ACHN (cell line): ENCODE measurements around the gene DMD.

Experiments used
- DNase-seq: peaks from one replicate; pipeline ENCODE4 v3.0.0-alpha.2; 2015
- in situ Hi-C: cut with HindIII; loops from 2 replicates; pipeline ENCODE4 v1.10.0; 2017; ENCODE audit warnings: low sequenced_read_pairs, low pct_ligation_motif_present, low pct_unique_long_range_greater_than_20kb

DMD gene

GRCh38 chrX:32472364-32472763 is 739.0 kb downstream of the DMD start:
- DNase-seq, result no peak
- in situ Hi-C loops, result no loop called here

DNA sequence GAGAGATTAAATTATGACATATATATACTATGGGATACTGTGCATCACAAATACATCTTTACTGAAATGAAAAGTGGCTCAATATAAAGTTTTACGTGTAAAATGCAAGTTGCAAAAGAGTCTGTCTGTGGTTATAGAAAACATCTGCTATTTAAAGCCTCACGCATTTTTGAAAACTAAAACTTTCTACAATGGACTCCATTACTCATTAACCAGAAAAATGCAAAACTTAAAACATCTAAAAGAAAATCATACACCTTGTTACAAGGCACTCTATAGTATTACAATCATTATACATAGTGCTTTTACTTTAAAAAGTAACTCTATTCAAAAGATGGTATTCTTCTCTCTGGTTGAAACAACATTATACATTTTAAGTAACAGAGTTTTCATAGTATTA is 755.6 kb downstream of the DMD start:
- in situ Hi-C loops, result no loop called here
- DNase-seq, result no peak

DNA sequence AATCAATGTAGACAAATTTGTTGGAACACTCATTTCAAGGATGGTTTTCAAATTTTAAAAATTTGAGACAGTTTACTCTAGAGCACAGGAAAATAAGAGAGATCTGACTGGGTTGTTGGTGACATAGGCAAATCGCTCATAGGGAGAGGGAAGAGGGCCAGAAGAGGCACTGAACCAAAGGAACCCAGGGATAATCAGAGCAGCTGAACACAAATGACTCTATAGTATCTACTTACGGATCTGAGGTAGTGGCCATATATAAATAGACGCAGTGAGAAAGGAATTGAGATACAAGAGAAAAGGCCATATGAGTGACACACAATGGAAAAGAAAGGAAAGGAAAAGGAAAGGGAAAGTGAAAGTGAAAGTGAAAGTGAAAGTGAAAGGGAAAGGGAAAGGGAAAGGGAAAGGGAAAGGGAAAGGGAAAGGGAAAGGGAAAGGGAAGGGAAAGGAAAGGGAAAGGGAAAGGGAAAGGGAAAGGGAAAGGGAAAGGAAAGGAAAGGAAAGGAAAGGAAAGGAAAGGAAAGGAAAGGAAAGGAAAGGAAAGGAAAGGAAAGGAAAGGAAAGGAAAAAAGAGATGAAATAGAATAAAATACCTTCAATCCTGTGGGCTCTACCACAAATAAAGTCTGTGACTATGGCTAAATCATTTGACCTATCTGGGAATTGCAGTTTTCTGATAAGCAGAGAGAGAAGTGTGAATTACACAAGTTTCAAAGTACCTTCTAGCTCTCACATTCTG is 759.2 kb downstream of the DMD start:
- DNase-seq, result no peak
- in situ Hi-C loops, result no loop called here

DNA sequence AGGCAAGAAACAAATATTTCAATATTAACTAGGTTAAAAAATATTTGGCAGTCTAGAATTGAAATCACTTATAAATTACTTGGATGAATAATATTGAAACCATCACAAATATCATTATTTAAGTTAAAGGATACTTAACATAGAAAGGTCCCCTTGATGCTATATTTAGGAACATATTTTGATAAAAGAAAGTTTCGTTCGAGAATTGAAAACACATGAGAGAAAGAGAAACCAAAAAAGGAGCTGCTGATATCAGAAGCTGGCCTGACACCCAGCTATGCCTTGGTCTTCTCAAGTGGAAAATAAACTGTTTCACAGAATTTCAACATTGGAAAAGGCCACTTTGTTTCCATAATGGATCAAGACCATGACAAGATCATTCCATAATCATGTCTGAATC is 762.4 kb downstream of the DMD start:
- in situ Hi-C loops, result no loop called here
- no peak for DNase-seq

DNA sequence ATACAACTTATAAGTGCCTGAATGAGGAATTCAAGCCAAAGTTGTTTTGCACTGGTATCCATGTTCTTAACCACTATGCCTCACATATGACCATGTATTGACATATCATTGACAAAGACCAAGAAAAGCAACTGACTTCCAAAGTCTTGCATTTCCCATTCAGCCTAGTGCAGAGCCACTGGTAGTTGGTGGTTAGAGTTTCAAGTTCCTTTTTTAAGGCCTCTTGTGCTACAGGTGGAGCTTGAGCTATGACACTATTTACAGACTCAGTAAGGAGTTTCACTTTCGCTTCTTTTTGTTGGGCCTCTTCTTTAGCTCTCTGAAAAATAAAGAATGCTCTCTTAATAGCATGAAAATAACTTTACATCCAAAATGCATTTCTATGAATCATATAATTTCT is 763.0 kb downstream of the DMD start:
- in situ Hi-C loops, result no loop called here
- peak; percentile 14 for DNase-seq

DNA sequence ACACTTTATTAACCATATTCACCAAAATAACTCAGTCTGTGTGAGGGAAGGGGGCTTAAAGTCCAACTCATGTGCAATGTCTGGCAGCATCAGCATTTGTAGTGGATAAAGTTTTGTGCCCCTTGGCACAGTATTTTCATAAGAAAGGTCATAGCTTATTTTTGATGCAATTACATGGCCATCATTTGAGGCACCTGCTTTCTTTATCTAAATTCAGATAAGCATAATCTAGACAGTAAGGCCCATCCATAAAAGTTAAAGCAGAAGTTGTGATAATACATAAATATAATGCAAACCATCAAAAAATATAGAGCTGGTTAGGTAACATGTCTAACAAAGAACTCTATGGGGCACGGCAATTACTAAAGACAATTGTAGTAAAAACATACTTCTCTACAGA is 763.7 kb downstream of the DMD start:
- in situ Hi-C loops, result no loop called here
- no peak for DNase-seq

DNA sequence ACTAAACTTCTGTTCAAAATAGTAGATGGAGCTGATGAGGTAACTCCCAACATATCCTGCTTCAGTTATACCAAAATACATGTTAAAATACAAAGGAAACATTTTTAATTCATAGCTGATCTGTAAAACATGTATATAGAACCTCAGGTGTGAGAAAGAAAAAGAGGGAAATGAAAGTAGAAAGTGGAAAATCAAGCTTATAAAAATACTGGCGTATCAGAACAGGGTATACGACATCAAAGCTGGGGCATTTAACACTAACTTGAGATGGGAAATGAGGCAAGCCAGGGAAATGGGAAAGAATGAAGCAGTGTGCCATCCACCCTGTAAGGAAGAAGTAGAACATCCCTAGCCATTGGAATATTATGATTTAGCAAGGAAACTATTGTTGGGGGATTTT is 767.5 kb downstream of the DMD start:
- in situ Hi-C loops, result no loop called here
- no peak for DNase-seq

DNA sequence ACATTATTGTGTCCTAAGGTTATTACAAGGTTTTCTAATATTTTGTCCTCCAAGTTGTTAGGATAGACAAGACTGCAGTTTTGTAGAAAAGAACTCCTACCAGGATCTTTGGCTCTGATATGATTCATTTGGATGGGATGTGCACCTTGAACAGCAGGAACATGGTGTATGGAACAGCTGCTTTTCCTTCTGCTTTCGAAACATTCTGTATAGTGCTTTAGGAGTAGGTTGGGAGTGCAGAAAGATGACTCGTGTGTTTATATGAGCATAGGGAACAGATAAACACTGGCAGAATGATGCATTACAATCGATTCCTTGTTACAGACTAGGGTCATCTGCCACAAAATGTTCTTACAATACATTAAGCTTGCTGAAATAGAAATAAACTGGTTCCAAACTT is 790.1 kb downstream of the DMD start:
- DNase-seq, result no peak
- in situ Hi-C loops, result no loop called here

GRCh38 chrX:32408389-32408788 is 803.0 kb downstream of the DMD start:
- DNase-seq, result peak; percentile 0
- in situ Hi-C loops, result no loop called here

GRCh38 chrX:32397562-32398216 is 813.7 kb downstream of the DMD start:
- DNase-seq, result no peak
- in situ Hi-C loops, result no loop called here

DNA sequence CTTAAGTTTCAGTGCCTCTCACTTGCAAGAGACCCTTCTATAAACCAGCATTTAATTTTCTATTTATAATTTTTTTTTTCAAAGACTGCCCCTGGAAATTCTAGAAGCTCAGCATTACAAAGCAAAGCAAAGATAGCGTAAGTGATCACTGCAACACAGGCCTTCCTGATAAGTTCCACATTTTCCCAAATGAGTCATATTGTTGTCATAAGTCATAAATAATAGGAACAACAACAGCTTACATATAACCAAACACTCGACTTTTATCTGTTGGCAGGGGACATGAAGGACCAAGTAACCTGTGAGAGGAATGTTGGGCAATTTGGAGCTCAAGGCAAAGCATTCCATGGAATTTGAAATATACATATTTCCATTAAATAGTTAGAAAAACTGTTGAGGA is 815.5 kb downstream of the DMD start:
- DNase-seq, result no peak
- in situ Hi-C loops, result no loop called here

DNA sequence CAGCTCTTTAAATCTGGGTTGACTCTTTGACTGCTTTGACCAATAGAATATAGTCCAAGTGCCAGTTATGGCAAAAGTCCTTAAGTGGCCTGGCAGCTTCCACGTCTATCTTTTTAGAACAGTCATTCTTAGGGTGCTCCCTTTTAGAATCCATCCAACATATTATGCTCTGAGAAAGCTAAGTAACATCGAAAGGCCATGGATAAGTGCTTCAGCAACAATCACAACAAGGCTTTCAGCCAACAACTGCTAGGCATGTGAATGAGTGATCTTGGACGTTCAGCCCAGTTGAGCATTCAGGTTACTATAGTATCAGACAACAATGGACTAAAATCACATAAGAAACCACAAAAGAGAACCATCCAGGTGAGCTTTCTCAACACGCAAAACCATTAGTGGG is 818.7 kb downstream of the DMD start:
- in situ Hi-C loops, result no loop called here
- no peak for DNase-seq

DNA sequence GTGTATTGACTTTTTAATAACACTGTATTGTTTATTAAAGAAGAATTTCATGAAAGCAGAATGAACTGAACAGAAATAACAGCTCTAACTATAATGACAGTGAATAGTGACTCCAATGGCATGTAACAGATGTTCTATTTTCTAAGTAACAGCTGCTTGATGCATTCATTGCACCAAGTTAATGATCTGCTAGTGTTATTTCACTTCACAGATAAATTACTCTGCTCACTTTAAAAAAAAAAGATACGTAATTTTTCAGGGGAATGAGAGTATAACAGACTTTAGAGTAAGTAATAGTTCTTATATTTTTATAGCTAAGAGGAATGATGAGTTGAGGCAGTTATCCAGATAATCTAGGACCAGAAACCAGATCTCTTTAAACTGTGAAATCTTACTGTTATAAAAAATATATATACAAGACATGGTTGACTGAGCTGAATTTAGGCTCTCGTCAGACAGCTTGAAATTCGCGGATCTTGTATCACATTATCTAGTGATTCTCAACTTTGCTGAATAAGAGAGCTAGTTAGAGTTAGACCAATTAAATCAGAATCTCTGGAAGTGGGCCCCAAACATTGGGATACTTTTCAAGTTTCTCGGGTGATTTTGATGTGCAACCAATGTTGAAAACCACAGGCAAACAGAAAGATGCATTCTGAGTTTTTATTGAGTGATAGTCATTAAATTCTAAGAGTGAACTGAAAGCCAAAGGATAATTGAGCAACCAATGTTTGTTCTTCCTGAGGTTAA is 840.7 kb downstream of the DMD start:
- in situ Hi-C loops, result no loop called here
- DNase-seq, result no peak

GRCh38 chrX:32293962-32294700 is 917.2 kb downstream of the DMD start:
- DNase-seq, result no peak
- in situ Hi-C loops, result no loop called here

- in situ Hi-C loops, result no loop called here
- no peak for DNase-seq
Observed at GRCh38 chrX:32289356-32289755, 922.0 kb downstream of the DMD start.

- no peak for DNase-seq
- in situ Hi-C loops, result no loop called here
Observed at GRCh38 chrX:32281853-32282252, 929.5 kb downstream of the DMD start.

DNA sequence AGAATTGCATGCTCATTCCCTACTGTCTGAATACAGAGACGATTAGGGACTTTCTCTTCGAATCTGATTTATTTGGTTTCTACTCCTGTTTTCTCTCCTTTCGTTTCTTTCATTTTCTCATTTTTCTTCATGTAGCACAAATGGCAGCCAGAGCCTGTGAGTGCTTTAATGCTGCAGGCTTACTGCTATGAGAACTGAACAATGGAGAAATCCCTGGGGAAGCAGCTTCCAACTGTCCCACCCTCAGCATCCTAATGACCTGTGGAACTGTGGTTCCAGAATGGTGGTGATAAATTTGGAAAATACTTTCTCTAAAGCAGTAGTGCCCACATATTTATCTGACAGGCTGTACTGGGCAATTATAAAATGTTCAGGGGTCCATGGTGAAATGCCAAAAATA is 930.4 kb downstream of the DMD start:
- DNase-seq, result no peak
- in situ Hi-C loops, result no loop called here

DNA sequence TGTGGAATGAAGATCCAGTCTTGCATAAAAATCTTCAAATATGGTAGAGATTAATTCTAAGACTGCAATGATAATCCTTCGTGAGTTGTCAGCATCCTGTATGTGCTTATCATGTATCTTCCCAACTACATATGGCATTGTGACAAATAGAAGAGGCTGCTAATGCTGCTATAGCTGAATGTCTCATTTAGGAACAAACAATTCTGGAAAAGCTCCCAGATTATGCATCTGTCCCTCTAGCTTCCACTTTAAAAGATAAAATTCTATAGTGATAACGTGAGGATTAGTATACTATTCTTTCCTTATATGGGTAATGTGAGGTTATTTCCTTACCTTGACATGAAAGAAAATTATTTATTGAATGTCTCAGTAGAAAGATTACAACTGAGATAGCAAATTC is 930.9 kb downstream of the DMD start:
- DNase-seq, result no peak
- in situ Hi-C loops, result no loop called here

DNA sequence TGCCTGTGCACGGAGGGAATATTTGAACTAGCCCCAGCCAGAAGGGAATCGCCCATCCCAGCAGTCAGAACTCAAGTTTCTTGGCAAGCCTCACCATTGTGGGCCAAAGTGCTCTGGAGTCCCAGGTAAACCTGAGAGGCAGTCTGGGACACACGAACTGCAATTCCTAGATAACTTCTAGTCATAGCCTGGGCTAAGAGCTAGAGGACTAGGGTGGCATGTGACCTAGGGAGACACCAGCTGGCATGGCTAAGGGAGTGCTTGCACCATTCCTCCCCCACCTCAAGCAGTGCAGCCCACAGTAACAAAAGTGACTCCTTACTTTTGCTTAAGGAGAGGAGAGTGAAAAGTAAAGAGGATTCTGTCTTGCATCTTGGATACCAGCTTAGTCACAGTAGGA is 935.2 kb downstream of the DMD start:
- no peak for DNase-seq
- in situ Hi-C loops, result no loop called here
